ENCODE results near the gene RCN2. TPM values are rescaled to one million over a fixed set of nuclear protein-coding genes. Genes with fewer than 3 reads are reported as not detected.

The RCN2 gene
- total RNA-seq, 2 experiments from 2014 or later = 27.9 to 30.3 TPM

GRCh38 chr15:77002954-77003912 is 71.7 kb downstream of the RCN2 start:
- Mint-ChIP-seq H3K4me1 (peaks cover 69% of the 10 kb centered on the region), H3K27me3 (no peaks in the 10 kb centered on the region), H3K36me3 (peaks cover 61% of the 10 kb centered on the region), H3K4me3 (peak overlapping the region; percentile 66), H3K27ac (peak overlapping the region; percentile 91), H3K9me3 (peaks cover 9% of the 10 kb centered on the region)
- DNase-seq = peak; percentile 78

Other genes with a start within 250 kb of the RCN2 start
- 10 to 100 TPM; 20.8 to 21.3 TPM for gene SCAPER, start 26.4 kb upstream of the RCN2 start, total RNA-seq
- 10 to 100 TPM; 93.4 to 94.5 TPM for gene PSTPIP1, start 63.4 kb downstream of the RCN2 start, total RNA-seq
- 10 to 100 TPM; 40.6 to 43.1 TPM for gene TSPAN3, start 139.4 kb downstream of the RCN2 start, total RNA-seq